Glutamatergic neuron (in vitro differentiated cells): ENCODE measurements around the gene MEIS1. TPM values are rescaled to one million over a fixed set of nuclear protein-coding genes. Genes with fewer than 3 reads are reported as not detected.
"Not testable (repeated sequence)": the region's sequence is repeated elsewhere in the genome, so short reads cannot be mapped to it uniquely, and the experiment has no call there.

Experiments
- DNase-seq: peaks from one replicate; pipeline ENCODE4 v3.0.0; 2022
- H3K27ac Mint-ChIP-seq: one replicate; pipeline ENCODE4 v1.8.0; 2020; ENCODE audit warnings: mild to moderate bottlenecking, mixed read lengths, inconsistent platforms; ENCODE audit not compliant: unreplicated experiment
- H3K27me3 Mint-ChIP-seq: one replicate; pipeline ENCODE4 v1.8.0; 2020; ENCODE audit warnings: mild to moderate bottlenecking, moderate library complexity, mixed read lengths, inconsistent platforms; ENCODE audit not compliant: unreplicated experiment
- H3K36me3 Mint-ChIP-seq: one replicate; pipeline ENCODE4 v1.8.0; 2020; ENCODE audit warnings: mild to moderate bottlenecking, mixed read lengths, inconsistent platforms; ENCODE audit not compliant: unreplicated experiment
- H3K4me1 Mint-ChIP-seq: one replicate; pipeline ENCODE4 v1.8.0; 2020; ENCODE audit warnings: mild to moderate bottlenecking, low read depth, mixed read lengths, inconsistent platforms; ENCODE audit not compliant: unreplicated experiment
- H3K4me3 Mint-ChIP-seq: one replicate; pipeline ENCODE4 v1.8.0; 2020; ENCODE audit warnings: mild to moderate bottlenecking, mixed read lengths, inconsistent platforms; ENCODE audit not compliant: unreplicated experiment
- H3K9me3 Mint-ChIP-seq: one replicate; pipeline ENCODE4 v1.8.0; 2020; ENCODE audit warnings: mild to moderate bottlenecking, moderate library complexity, mixed read lengths, inconsistent platforms; ENCODE audit not compliant: unreplicated experiment
- total RNA-seq: library from RNA; stranded (reverse); fragmentation: NEBNext Ultra II Directional; extraction: Animal tissue kit (Norgen Biotek cat#: 25700); gene quantifications from one replicate; pipeline ENCODE4 v1.2.1, GENCODE V29; 2021; ENCODE audit not compliant: unreplicated experiment
- TF ChIP-seq, protein P1 (sequence below): fragments of 200-600 bp; sonication (generic); IDR thresholded peaks from one replicate; pipeline ENCODE4 v1.5.0; 2021; ENCODE audit not compliant: partially characterized antibody, unreplicated experiment

Gene MEIS1
- total RNA-seq, 1 donor from 2014 or later, result 4.8 TPM

DNA sequence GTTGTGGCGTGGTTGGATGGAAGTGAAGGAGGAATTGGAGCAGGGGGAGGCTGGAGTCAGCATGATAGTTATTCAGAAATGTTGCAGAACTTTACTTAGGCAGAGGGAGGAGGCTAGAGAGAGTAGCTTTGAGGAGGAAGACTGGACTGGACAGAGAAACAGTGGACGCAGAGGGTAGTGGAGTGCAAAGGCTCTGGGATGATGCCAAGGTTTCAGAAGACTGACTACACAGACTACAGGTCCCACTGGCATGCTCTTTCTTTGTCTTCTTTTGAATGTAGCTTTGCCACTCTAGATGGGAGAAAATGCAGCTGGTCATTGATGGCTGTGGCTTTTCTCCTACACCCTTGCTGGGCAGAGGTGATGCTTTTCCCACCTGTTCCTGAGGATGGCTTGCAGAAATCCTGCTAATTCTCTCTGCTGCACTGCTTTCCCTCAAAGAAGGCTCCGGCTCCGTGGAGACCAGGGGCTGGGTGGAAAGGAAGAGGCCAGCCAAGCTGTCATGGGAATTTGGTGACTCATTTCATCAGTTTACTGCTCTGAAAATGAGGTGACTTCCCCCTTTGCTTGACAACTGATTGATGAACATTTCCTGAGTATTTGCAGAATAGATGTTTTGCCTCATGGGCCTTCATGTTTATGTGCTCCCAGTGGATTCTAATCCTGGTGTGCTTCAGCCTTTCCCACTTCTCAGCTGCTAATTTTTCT, 42.4 kb downstream of the MEIS1 start:
- TF ChIP-seq, protein P1, sequence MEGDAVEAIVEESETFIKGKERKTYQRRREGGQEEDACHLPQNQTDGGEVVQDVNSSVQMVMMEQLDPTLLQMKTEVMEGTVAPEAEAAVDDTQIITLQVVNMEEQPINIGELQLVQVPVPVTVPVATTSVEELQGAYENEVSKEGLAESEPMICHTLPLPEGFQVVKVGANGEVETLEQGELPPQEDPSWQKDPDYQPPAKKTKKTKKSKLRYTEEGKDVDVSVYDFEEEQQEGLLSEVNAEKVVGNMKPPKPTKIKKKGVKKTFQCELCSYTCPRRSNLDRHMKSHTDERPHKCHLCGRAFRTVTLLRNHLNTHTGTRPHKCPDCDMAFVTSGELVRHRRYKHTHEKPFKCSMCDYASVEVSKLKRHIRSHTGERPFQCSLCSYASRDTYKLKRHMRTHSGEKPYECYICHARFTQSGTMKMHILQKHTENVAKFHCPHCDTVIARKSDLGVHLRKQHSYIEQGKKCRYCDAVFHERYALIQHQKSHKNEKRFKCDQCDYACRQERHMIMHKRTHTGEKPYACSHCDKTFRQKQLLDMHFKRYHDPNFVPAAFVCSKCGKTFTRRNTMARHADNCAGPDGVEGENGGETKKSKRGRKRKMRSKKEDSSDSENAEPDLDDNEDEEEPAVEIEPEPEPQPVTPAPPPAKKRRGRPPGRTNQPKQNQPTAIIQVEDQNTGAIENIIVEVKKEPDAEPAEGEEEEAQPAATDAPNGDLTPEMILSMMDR, result no peak
- H3K9me3 Mint-ChIP-seq, result no peaks in the 10 kb centered on the region
- H3K4me1 Mint-ChIP-seq, result no peaks in the 10 kb centered on the region
- H3K27me3 Mint-ChIP-seq, result peaks cover 4% of the 10 kb centered on the region
- H3K4me3 Mint-ChIP-seq, result no peak overlapping the region
- no peak for DNase-seq
- H3K36me3 Mint-ChIP-seq, result no peaks in the 10 kb centered on the region
- H3K27ac Mint-ChIP-seq, result no peak overlapping the region

DNA sequence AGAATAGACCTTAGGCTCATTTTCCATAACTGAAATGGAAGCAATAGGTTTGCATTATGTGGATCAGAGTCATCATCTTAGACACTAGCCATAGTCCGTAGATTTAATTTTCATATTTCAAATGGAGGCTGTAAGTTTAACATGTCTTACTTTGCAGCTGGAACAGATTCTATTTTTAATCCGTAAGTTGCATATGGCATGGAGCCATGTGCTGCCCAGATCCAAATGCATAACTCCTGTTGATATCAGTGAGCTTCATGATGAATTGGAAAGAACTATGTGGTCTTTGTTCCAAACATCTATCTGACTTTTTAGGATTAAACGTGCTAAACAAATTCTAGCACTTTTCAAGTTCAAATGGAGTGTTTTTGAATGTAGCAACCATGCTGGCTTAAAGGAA, 43.4 kb downstream of the MEIS1 start:
- H3K27me3 Mint-ChIP-seq, result peaks cover 4% of the 10 kb centered on the region
- TF ChIP-seq, protein P1, result no peak
- no peak overlapping the region for H3K4me3 Mint-ChIP-seq
- no peaks in the 10 kb centered on the region for H3K9me3 Mint-ChIP-seq
- no peaks in the 10 kb centered on the region for H3K36me3 Mint-ChIP-seq
- no peak for DNase-seq
- no peak overlapping the region for H3K27ac Mint-ChIP-seq
- H3K4me1 Mint-ChIP-seq, result no peaks in the 10 kb centered on the region

DNA sequence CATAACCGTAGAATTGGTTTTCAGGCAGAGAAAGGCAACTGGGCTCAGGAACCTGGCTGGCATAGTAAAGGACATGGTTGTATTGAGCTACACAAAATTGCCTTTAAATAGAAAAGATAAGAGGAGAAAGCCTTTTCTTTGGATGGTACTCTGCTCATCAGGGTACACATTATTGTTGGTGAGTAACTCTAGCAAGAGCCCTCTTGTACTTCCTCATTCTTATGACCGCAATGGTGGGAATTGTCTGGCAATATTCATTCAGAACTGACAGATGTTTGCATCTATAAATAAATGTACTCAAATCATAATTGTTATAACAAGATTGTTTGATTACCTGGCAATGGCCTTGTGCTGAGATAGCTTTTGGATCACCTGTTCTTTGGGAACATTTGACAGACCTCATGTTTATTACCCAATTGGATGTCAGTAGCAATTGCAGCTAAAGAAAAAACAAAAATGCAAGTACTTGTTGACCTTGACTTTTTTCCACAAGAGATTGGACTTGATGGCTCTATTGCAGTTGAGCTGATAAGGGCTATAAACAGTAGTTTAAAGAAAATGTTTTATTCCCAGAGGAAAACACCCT, 43.9 kb downstream of the MEIS1 start:
- H3K27me3 Mint-ChIP-seq, result peaks cover 4% of the 10 kb centered on the region
- H3K27ac Mint-ChIP-seq, result no peak overlapping the region
- TF ChIP-seq, protein P1, result no peak
- H3K36me3 Mint-ChIP-seq, result no peaks in the 10 kb centered on the region
- H3K4me1 Mint-ChIP-seq, result no peaks in the 10 kb centered on the region
- H3K9me3 Mint-ChIP-seq, result no peaks in the 10 kb centered on the region
- H3K4me3 Mint-ChIP-seq, result no peak overlapping the region
- DNase-seq, result no peak

DNA sequence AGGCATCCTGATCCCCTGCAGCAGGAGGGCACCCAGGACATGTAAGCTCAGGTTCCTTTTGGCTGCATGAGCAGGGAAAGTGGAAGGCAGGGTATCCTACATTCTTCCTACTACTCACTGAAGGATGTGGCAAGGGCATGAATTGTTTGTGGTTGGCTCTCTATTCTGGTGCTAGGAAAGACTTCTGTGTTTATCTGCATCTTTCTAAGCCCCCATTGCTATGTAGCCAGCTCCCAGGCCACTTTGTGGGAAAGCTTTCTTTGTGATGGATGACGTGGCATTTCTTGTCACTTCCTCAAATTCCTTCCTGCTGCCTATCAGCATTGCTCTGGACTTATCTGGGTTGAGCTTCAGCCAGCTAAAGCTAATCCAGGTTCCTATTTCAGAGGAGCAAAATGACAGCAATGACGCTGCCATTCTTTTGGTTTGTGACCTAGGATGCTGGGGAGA, 46.2 kb downstream of the MEIS1 start:
- no peak overlapping the region for H3K4me3 Mint-ChIP-seq
- TF ChIP-seq, protein P1, result no peak
- peaks cover 4% of the 10 kb centered on the region for H3K27me3 Mint-ChIP-seq
- H3K4me1 Mint-ChIP-seq, result no peaks in the 10 kb centered on the region
- H3K9me3 Mint-ChIP-seq, result no peaks in the 10 kb centered on the region
- no peak overlapping the region for H3K27ac Mint-ChIP-seq
- no peaks in the 10 kb centered on the region for H3K36me3 Mint-ChIP-seq
- DNase-seq, result no peak

DNA sequence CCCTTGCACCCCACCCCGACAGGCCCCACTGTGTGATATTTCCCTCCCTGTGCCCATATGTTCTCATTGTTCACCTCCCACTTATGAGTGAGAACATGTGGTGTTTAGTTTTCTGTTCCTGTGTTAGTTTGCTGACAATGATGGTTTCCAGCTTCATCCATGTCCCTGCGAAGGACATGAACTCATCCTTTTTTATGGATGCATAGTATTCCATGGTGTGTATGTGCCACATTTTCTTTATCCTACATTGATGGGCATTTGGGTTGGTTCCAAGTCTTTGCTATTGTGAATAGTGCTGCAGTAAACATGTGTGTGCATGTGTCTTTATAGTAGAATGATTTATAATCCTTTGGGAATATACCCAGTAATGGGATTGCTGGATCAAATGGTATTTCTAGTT, 50.3 kb downstream of the MEIS1 start:
- not testable (repeated sequence) for H3K4me1 Mint-ChIP-seq, H3K36me3 Mint-ChIP-seq, H3K9me3 Mint-ChIP-seq, DNase-seq, H3K27ac Mint-ChIP-seq, H3K4me3 Mint-ChIP-seq, H3K27me3 Mint-ChIP-seq
